ENCODE data around the gene YARS1.

Gene YARS1

GRCh38 chr1:32727876-32728275 is 89.3 kb downstream of the YARS1 start:
- no peak for ATAC-seq
- TF ChIP-seq TCF4 (CRISPR knock-in tag; IDR thresholded peaks at IDR 0.05; ENCODE audit: borderline replicate concordance) (no peak), ZNF70 (CRISPR knock-in tag; IDR thresholded peaks at IDR 0.05) (no peak), ESRRG (CRISPR knock-in tag; IDR thresholded peaks at IDR 0.05) (no peak), ARNTL (CRISPR knock-in tag; IDR thresholded peaks at IDR 0.05; ENCODE audit: borderline replicate concordance, low read depth) (no peak), TOX (CRISPR knock-in tag; IDR thresholded peaks at IDR 0.05; ENCODE audit: borderline replicate concordance) (no peak), ZC3H10 (CRISPR knock-in tag; IDR thresholded peaks at IDR 0.05) (no peak), ZFP3 (CRISPR knock-in tag; IDR thresholded peaks at IDR 0.05) (no peak), RARB (CRISPR knock-in tag; IDR thresholded peaks at IDR 0.05) (no peak), SNAI2 (CRISPR knock-in tag; IDR thresholded peaks at IDR 0.05) (no peak), ZFP30 (CRISPR knock-in tag; IDR thresholded peaks at IDR 0.05) (no peak), ISL1 (CRISPR knock-in tag; IDR thresholded peaks at IDR 0.05) (no peak), CREB5 (CRISPR knock-in tag; IDR thresholded peaks at IDR 0.05; ENCODE audit: low read depth) (no peak), PATZ1 (CRISPR knock-in tag; IDR thresholded peaks at IDR 0.05; ENCODE audit: borderline replicate concordance) (no peak), OSR1 (CRISPR knock-in tag; IDR thresholded peaks at IDR 0.05) (no peak), CSRNP3 (CRISPR knock-in tag; IDR thresholded peaks at IDR 0.05) (no peak)

- ATAC-seq: no peak
- TF ChIP-seq ZFP3 (CRISPR knock-in tag; IDR thresholded peaks at IDR 0.05) (no peak), ZNF70 (CRISPR knock-in tag; IDR thresholded peaks at IDR 0.05) (no peak), PATZ1 (CRISPR knock-in tag; IDR thresholded peaks at IDR 0.05; ENCODE audit: borderline replicate concordance) (no peak), RARB (CRISPR knock-in tag; IDR thresholded peaks at IDR 0.05) (no peak), CSDC2 (CRISPR knock-in tag; IDR thresholded peaks at IDR 0.05) (no peak), SNAI2 (CRISPR knock-in tag; IDR thresholded peaks at IDR 0.05) (no peak), ARNTL (CRISPR knock-in tag; IDR thresholded peaks at IDR 0.05; ENCODE audit: borderline replicate concordance, low read depth) (no peak), CSRNP3 (CRISPR knock-in tag; IDR thresholded peaks at IDR 0.05) (no peak), GLIS3 (CRISPR knock-in tag; IDR thresholded peaks at IDR 0.05) (no peak), OSR1 (CRISPR knock-in tag; IDR thresholded peaks at IDR 0.05) (no peak), PPARA (CRISPR knock-in tag; IDR thresholded peaks at IDR 0.05; ENCODE audit: borderline replicate concordance) (no peak), ZFP30 (CRISPR knock-in tag; IDR thresholded peaks at IDR 0.05) (no peak), ZNF8 (CRISPR knock-in tag; IDR thresholded peaks at IDR 0.05) (no peak), POU6F1 (CRISPR knock-in tag; IDR thresholded peaks at IDR 0.05; ENCODE audit: borderline replicate concordance, low read depth) (no peak)
- TF ChIP-seq, protein P1, sequence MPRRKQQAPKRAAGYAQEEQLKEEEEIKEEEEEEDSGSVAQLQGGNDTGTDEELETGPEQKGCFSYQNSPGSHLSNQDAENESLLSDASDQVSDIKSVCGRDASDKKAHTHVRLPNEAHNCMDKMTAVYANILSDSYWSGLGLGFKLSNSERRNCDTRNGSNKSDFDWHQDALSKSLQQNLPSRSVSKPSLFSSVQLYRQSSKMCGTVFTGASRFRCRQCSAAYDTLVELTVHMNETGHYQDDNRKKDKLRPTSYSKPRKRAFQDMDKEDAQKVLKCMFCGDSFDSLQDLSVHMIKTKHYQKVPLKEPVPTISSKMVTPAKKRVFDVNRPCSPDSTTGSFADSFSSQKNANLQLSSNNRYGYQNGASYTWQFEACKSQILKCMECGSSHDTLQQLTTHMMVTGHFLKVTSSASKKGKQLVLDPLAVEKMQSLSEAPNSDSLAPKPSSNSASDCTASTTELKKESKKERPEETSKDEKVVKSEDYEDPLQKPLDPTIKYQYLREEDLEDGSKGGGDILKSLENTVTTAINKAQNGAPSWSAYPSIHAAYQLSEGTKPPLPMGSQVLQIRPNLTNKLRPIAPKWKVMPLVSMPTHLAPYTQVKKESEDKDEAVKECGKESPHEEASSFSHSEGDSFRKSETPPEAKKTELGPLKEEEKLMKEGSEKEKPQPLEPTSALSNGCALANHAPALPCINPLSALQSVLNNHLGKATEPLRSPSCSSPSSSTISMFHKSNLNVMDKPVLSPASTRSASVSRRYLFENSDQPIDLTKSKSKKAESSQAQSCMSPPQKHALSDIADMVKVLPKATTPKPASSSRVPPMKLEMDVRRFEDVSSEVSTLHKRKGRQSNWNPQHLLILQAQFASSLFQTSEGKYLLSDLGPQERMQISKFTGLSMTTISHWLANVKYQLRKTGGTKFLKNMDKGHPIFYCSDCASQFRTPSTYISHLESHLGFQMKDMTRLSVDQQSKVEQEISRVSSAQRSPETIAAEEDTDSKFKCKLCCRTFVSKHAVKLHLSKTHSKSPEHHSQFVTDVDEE (CRISPR knock-in tag; IDR thresholded peaks at IDR 0.05): no peak
Observed at GRCh38 chr1:32725615-32725982, 91.6 kb downstream of the YARS1 start.

Measured in SK-N-SH treated with all-trans-retinoic acid at 6 μM for 48 hours (cell line).